HepG2 (cell line): Measurements from ENCODE around the gene DDX60. TPM values are rescaled to one million over a fixed set of nuclear protein-coding genes. Genes with fewer than 3 reads are reported as not detected.

Source experiments
- ATAC-seq: fragments of 200-7000 bp; cut with Tn5 transposase; 3 replicates; pipeline ENCODE4 v1.9.1; 2020; ENCODE audit warnings: mild to moderate bottlenecking, moderate library complexity
- BruUV-seq: library from RNA; stranded (reverse); fragments of 400-500 nt; replicated peaks from 2 replicates; lab custom pipeline; 2021; lab: Mats Ljungman, UMichigan
- CTCF ChIA-PET: fragments of 300-600 bp; formaldehyde crosslinking; extraction: SDS; loops from one replicate; lab custom pipeline; 2021; ENCODE audit warnings: low total read pairs, inconsistent platforms, low intra/inter-chr PET ratio; lab: Yijun Ruan, JAX
- POLR2A ChIA-PET: fragments of 350-600 bp; sonication (Branson Sonifier 250); formaldehyde crosslinking; loops from one replicate; lab custom pipeline; 2020; ENCODE audit warnings: antibody characterized with exemption, inconsistent platforms; lab: Yijun Ruan, JAX
- DNase-seq: peaks from one replicate; pipeline ENCODE4 v3.0.0-alpha.2; 2015; ENCODE audit warnings: low spot score
- FAIRE-seq: peaks from 3 replicates; lab custom pipeline; 2011; peaks lifted over from hg19 to GRCh38; lab: Jason Lieb, UNC
- H2AFZ ChIP-seq: one replicate; pipeline ENCODE4 v1.6.1; 2011; ENCODE audit warnings: low read length, inconsistent platforms
- H3K27ac ChIP-seq: fragments of 300-600 bp; 3 replicates; pipeline ENCODE4 v1.8.0; 2011; ENCODE audit warnings: mixed run types, mild to moderate bottlenecking, mixed read lengths, low read length, inconsistent platforms; ENCODE audit not compliant: insufficient read depth; ENCODE audit errors: extremely low read length
- H3K27me3 ChIP-seq, 2 experiments: fragments of 200-600 bp in 1 of 2; 2 replicates in 1 of 2; 3 replicates in 1 of 2; pipeline versions ENCODE4 v1.6.0 to v1.8.0; 2011; ENCODE audit warnings: low read length in 2 of 2, mild to moderate bottlenecking in 2 of 2, moderate library complexity in 2 of 2, inconsistent platforms in 1 of 2; ENCODE audit not compliant: insufficient read depth in 2 of 2, control insufficient read depth in 1 of 2
- H3K36me3 ChIP-seq, 2 experiments: fragments of 200-600 bp in 1 of 2; replicated peaks in 1 of 2; 2 replicates in 1 of 2; 3 replicates in 1 of 2; pipeline versions ENCODE4 v1.5.1 to v1.8.0; 2011; ENCODE audit warnings: low read length in 2 of 2, inconsistent platforms in 1 of 2; ENCODE audit not compliant: insufficient read depth in 2 of 2, control insufficient read depth in 1 of 2
- H3K4me1 ChIP-seq: 2 replicates; pipeline ENCODE4 v1.5.1; 2012; ENCODE audit warnings: low read length, inconsistent platforms; ENCODE audit not compliant: insufficient read depth
- H3K4me2 ChIP-seq: 2 replicates; pipeline ENCODE4 v1.6.0; 2011; ENCODE audit warnings: low read depth, low read length, inconsistent platforms
- H3K4me3 ChIP-seq, 3 experiments: fragments of 200-600 bp in 1 of 3; sonication (generic), shearing (Covaris generic) in 1 of 3; replicated peaks in 1 of 3; 2 replicates each; pipeline ENCODE4 v1.5.1; 2011 to 2016; ENCODE audit warnings: low read length in 3 of 3, inconsistent platforms in 2 of 3, low read depth in 2 of 3, mild to moderate bottlenecking in 2 of 3, control low read depth in 1 of 3, mixed read lengths in 1 of 3; ENCODE audit not compliant: insufficient read depth in 1 of 3
- H3K79me2 ChIP-seq: one replicate; pipeline ENCODE4 v1.6.1; 2011; ENCODE audit warnings: low read length, inconsistent platforms; ENCODE audit not compliant: insufficient read depth
- H3K9ac ChIP-seq: 2 replicates; pipeline ENCODE4 v1.6.0; 2011; ENCODE audit warnings: mild to moderate bottlenecking, low read depth, low read length, inconsistent platforms; ENCODE audit not compliant: insufficient read depth
- H3K9me3 ChIP-seq: 2 replicates; pipeline ENCODE4 v1.5.1; 2012; ENCODE audit warnings: mild to moderate bottlenecking, low read length
- H4K20me1 ChIP-seq: 2 replicates; pipeline ENCODE4 v1.6.0; 2011; ENCODE audit warnings: inconsistent platforms, mild to moderate bottlenecking, low read length, moderate library complexity; ENCODE audit not compliant: insufficient read depth
- HNRNPH1 ChIP-seq: fragments of 200-400 bp; formaldehyde crosslinking; optimal IDR thresholded peaks from 2 replicates; pipeline ENCODE3; 2017; ENCODE audit warnings: mild to moderate bottlenecking, low read depth, low read length
- KDM5B ChIP-seq: sonication (generic); formaldehyde crosslinking; IDR thresholded peaks from 2 replicates; pipeline ENCODE4 v1.4.0; 2020; ENCODE audit warnings: missing genetic modification reagents, mild to moderate bottlenecking, borderline replicate concordance
- NCOA2 ChIP-seq: sonication (generic); formaldehyde crosslinking; IDR thresholded peaks from 2 replicates; pipeline ENCODE4 v1.8.0; 2022; ENCODE audit warnings: inconsistent platforms
- NR1H2 ChIP-seq: sonication (generic); formaldehyde crosslinking; IDR thresholded peaks from 2 replicates; pipeline ENCODE4 v1.8.1; 2022; ENCODE audit warnings: low read depth, missing genetic modification reagents, borderline replicate concordance
- SMARCE1 ChIP-seq: fragments of 450-650 bp; IDR thresholded peaks from 2 replicates; pipeline ENCODE4 v1.6.1; 2017; ENCODE audit warnings: borderline replicate concordance
- SRSF4 ChIP-seq: fragments of 200-400 bp; formaldehyde crosslinking; IDR thresholded peaks from one replicate; pipeline ENCODE4 v1.6.1; 2018; ENCODE audit warnings: mild to moderate bottlenecking, low read depth, low read length, moderate library complexity; ENCODE audit not compliant: poor library complexity, severe bottlenecking
- THAP8 ChIP-seq: sonication (generic); formaldehyde crosslinking; IDR thresholded peaks from 2 replicates; pipeline ENCODE4 v1.5.1; 2020; ENCODE audit warnings: missing genetic modification reagents, mild to moderate bottlenecking, borderline replicate concordance
- ZBTB40 ChIP-seq, 2 experiments: fragments of 450-650 bp in 1 of 2; sonication (generic) in 1 of 2; formaldehyde crosslinking in 1 of 2; IDR thresholded peaks; 2 replicates each; pipeline versions ENCODE4 v1.6.1 to v1.8.0; 2016 to 2022; ENCODE audit warnings: antibody characterized with exemption in 1 of 2, mild to moderate bottlenecking in 1 of 2, missing genetic modification reagents in 1 of 2
- ZNF143 ChIP-seq: sonication (generic); formaldehyde crosslinking; IDR thresholded peaks from 2 replicates; pipeline ENCODE4 v1.4.0; 2020; ENCODE audit warnings: missing genetic modification reagents
- ZNF18 ChIP-seq: sonication (generic); formaldehyde crosslinking; IDR thresholded peaks from 2 replicates; pipeline ENCODE4 v1.8.0; 2022; ENCODE audit warnings: mild to moderate bottlenecking, missing genetic modification reagents; ENCODE audit not compliant: insufficient replicate concordance
- ZNF501 ChIP-seq: sonication (generic); formaldehyde crosslinking; IDR thresholded peaks from 2 replicates; pipeline ENCODE4 v1.5.1; 2020; ENCODE audit warnings: mild to moderate bottlenecking, moderate library complexity, missing genetic modification reagents
- ZNF749 ChIP-seq: sonication (generic); formaldehyde crosslinking; IDR thresholded peaks from 2 replicates; pipeline ENCODE4 v1.8.0; 2022; ENCODE audit warnings: mild to moderate bottlenecking, missing genetic modification reagents, moderate library complexity, borderline replicate concordance
- ZSCAN25 ChIP-seq: sonication (generic); formaldehyde crosslinking; IDR thresholded peaks from 2 replicates; pipeline ENCODE4 v1.8.0; 2022; ENCODE audit warnings: mild to moderate bottlenecking, missing genetic modification reagents
- WGBS: methylation state at CpG from one replicate; pipeline ENCODE4 v1.1.6; 2017; ENCODE audit warnings: low lambda C conversion rate; 5-methylcytosine and 5-hydroxymethylcytosine counted together
- in situ Hi-C: cut with HindIII; loops from 2 replicates; pipeline ENCODE4 v1.10.0; 2017; ENCODE audit warnings: low pct_unique_long_range_greater_than_20kb; ENCODE audit not compliant: extremely low pct_ligation_motif_present
- intact Hi-C: fragments of 100-400 bp; cut with micrococcal nuclease; formaldehyde crosslinking; loops from one replicate; pipeline ENCODE4 v1.10.0; 2022; ENCODE audit not compliant: unreplicated experiment
- polyA plus RNA-seq, 8 experiments: library from polyadenylated mRNA; depleted of rRNA in 3 of 8; stranded (reverse) in 7 of 8; unstranded in 1 of 8; fragments of >200 nt; fragmentation: Illumina TruSeq in 4 of 8; extraction: Trizol in 4 of 8; gene quantifications; 2 replicates each; pipeline versions ENCODE4 v1.2.1 to v1.2.3, GENCODE V29; 2011 to 2016; ENCODE audit warnings: low read depth in 4 of 8, missing spikeins in 1 of 8, mixed read lengths in 1 of 8; ENCODE audit not compliant: insufficient read depth in 1 of 8
- total RNA-seq, 5 experiments: library from RNA; depleted of rRNA; stranded (reverse); fragments of >200 nt; fragmentation: Illumina TruSeq; extraction: Trizol; gene quantifications; 2 replicates each; pipeline ENCODE4 v1.2.3, GENCODE V29; 2016; ENCODE audit warnings: low read depth in 1 of 5

Gene DDX60
- total and polyA plus RNA-seq, 2 of the 13 experiments (the other 11 are each of a cell fraction or from before 2014, with no cell fraction given): 0.35 TPM; not detected in 1

DNA sequence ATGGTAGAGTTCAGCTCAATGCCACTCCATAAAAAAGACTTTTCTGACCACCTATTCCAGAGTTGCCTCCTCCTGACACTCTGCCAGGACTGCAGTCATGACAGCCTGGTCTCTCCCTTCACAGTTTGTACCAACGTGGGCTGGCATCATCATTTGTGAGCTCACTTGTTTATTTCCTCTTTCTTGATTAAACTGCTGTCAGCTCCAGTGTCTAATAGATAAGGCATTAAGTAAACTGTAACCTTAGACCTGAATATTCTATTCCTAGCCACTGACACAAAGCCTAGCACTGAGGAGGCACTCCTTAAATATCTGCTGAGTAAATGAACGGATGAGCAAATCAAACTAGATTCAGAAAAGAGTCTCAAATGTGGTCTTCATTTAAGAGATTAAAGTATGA, 48.7 kb downstream of the DDX60 start (continued):
- no peak for TF ChIP-seq NR1H2 (CRISPR knock-in tag)
- no peak for TF ChIP-seq ZNF18 (CRISPR knock-in tag)
- no peak for TF ChIP-seq ZNF749 (CRISPR knock-in tag)
- TF ChIP-seq NCOA2: no peak
- TF ChIP-seq ZNF501 (CRISPR knock-in tag): no peak
- TF ChIP-seq ZNF143 (CRISPR knock-in tag): no peak
- TF ChIP-seq SMARCE1: no peak
- TF ChIP-seq KDM5B (CRISPR knock-in tag): no peak
- TF ChIP-seq HNRNPH1: no peak
- no peak for TF ChIP-seq SRSF4
- TF ChIP-seq THAP8: no peak

- no peak overlapping the region for H3K27ac ChIP-seq
- no peaks in the 10 kb centered on the region for H3K27me3 ChIP-seq
- no TSS peak for BruUV-seq
- no peak overlapping the region for H3K4me3 ChIP-seq
- no peak overlapping the region for H3K4me2 ChIP-seq
- in situ Hi-C loops: no loop called here
- ATAC-seq: no peak
- ChIA-PET POLR2A (no interaction called here), CTCF (no interaction called here)
- WGBS: 0% methylated on average over 1 of the region's 1 CpG
- H3K9me3 ChIP-seq: no peaks in the 10 kb centered on the region
- H3K9ac ChIP-seq: no peak overlapping the region
- DNase-seq: no peak
- no peaks in the 10 kb centered on the region for H3K79me2 ChIP-seq
- FAIRE-seq: no peak
- H3K36me3 ChIP-seq: no peaks in the 10 kb centered on the region
- H4K20me1 ChIP-seq: no peaks in the 10 kb centered on the region
- H3K4me1 ChIP-seq: no peaks in the 10 kb centered on the region
- intact Hi-C loops: no loop called here
- no peak overlapping the region for H2AFZ ChIP-seq
- TF ChIP-seq ZSCAN25 (CRISPR knock-in tag) (no peak), ZBTB40 (IDR thresholded peaks at IDR 0.05) (no peak), ZBTB40 (CRISPR knock-in tag; IDR thresholded peaks at IDR 0.05) (no peak)
These were observed 53.2 kb downstream of the DDX60 start for GRCh38 chr4:168265327-168265726.
